Measurements from ENCODE around the gene SHISAL2B.
"Not testable (repeated sequence)": the region's sequence is repeated elsewhere in the genome, so short reads cannot be mapped to it uniquely, and the experiment has no call there.

SHISAL2B gene

DNA sequence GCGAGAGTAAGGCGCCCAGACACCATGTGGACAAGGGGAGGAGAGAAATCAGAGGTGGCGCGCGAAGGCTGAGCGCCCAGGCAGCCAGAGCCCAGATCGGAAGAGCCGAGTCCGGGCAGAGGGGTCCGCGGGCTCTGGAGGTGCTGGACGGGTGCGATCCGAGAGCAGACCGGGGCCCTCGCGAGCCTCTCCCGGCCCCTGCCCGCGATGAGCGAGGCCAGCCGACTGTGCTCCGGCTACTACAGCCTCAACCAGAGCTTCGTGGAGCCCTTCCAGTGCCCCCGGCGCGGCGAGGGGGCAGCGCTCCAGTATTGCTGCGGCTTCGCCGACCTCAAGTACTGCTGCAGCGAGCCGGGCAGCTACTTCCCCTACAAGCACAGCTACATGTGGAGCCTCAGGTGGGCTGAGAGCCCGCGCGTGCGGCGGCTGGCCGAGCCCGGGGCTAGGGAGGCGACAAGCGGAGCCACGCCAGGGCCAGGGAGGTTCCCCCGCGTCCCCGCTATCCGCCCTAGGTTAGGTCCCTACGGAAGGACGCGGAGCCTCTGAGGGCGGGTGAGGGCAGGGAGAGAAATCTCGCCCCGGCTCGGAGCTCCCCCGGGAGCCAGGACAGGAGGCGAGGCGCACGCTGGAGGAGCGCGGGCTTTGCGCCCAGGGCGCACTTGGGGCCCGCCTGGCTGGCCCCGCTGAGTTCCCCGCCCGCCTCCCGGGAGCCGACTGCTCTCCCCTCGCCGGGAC lies at the start of gene SHISAL2B:
SHISAL2B (plus strand) TSS at position 87 of the 735 bp plus-strand sequence; CDS start at position 208, 121 bp downstream.
- DNase-seq, result no peak

DNA sequence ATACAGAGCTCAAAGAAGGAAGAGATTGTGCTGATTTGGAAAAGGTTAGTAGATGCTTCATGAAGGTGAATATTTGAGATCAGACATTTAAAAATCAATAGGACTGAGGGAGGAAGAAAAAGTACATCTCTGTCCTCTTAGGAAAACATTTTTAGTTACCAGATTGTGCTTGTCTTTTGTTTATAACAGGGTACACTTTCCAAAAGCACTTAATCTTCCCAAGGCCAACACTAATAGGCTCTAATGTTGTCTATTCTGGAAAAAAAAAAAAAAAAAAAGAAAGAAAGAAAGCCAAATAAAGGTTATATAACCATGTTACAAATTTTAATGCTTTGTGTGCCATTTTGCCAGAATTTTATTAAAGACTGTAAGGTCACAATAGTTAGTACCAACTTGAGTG lies 45.5 kb upstream of the SHISAL2B start:
- DNase-seq, result no peak

- no peak for DNase-seq
These were observed 44.1 kb upstream of the SHISAL2B start for GRCh38 chr5:64646169-64646568.

DNA sequence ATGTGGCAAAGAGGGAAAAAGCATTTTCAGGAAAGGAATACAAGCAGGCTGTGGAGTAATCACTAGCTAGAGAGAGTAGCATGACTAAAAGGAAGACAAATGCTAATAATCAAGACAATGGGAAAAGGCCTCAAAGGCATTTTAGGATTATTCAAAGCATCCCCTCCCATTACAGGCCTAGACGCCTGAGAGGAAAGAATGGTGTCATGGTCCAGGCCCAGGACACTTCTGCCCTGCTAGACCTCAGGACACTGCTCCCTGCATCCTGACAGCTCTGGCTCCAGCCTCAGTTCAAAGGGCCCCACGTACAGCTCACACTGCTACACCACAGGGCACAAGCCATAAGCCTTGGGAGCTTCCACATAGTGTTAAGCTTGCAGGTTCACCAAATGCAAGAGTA lies 40.8 kb upstream of the SHISAL2B start:
- no peak for DNase-seq

DNA sequence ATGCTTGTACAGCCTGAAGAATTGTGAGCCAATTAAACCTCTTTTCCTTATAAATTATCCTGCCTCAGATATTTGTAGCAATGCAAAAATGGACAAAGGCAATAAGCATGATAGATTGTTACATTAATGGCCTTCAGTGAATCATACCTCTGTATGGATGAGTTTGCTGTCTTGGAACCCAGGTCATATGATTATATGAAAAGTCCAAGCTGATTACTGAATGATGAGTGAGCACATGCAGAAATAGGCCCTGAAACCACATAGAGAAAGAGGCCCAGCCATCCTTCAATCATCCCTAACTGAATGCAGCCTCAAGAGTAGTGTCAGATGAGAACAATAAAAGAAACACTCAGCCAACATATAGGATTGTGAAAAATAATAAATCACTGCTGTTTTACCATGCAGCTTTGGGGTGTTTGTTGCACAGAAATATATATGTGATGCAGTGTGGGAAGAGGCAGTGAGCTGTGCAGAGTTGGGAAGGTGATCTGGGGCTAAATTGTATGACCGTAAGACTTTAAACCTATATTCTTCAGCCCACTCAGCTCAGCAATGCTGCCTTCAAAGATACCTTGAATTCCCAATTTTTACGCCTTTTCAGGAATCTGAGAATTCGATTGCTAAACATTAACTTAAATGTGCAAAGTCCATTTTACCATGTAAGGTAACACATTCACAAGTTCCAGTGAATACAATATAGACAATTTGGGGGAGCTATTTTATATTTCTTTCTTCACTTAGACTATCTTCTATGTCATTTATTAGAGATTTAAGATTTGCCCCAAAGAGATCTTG lies 36.3 kb upstream of the SHISAL2B start:
- no peak for DNase-seq

GRCh38 chr5:64654561-64654938 lies 35.8 kb upstream of the SHISAL2B start:
- no peak for DNase-seq

DNA sequence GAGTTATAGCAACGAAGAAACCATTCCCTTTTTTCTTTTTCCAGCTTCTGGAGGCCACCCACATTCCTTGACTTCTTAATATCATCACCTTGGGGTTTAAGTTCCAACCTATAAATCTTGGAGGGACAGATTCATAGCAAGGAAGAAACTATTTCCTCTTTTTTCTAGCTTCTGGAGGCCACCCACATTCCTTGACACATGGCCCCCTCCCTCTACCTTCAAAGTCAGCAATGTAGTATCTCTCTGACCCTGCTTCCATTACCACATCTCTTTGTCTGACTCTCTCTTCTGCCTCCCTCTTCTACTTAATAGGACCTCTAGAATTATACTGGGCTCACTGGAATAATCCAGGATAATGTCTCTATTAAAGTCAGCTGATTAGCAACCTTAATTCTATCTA lies 34.7 kb upstream of the SHISAL2B start:
- DNase-seq, result no peak

GRCh38 chr5:64659289-64659688 lies 31.0 kb upstream of the SHISAL2B start:
- DNase-seq, result no peak

DNA sequence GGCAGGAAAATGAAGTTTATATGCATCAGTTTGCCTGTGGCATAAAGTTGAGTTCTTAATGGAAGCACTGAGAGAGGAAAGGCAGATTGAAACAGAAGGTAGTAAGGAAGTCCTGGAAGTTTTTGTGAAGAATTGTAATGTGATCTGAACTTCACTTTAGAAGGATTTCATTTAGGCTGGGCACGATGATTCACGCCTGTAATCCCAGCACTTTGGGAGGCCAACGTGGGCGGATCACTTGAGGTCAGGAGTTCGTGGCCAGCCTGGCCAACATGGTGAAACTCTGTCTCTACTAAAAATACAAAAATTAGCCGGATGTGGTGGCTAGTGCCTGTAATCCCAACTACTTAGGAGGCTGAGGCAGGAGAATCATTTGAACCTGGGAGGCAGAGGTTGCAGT lies 27.1 kb upstream of the SHISAL2B start:
- DNase-seq, result not testable (repeated sequence)

- no peak for DNase-seq
These were observed 25.1 kb upstream of the SHISAL2B start for GRCh38 chr5:64665243-64665642.

DNA sequence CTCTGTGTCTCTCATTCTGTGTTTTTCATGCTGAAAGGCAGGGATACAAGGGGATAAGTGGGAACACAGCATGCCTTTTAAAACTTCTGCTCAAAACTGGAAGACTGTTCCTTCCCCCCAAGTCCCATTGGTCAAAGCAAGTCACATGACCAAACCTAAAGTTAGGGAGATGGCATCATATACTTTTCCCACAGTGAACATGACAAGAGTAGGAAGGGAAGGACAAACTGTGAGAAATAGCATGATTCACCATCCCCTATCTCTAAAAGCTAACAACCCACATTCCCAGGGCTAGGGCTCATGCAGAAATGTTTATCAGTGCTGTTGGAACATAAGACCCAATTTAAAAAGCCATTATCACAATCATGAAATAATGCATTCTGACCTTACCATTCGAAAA lies 24.2 kb upstream of the SHISAL2B start:
- DNase-seq, result no peak

DNA sequence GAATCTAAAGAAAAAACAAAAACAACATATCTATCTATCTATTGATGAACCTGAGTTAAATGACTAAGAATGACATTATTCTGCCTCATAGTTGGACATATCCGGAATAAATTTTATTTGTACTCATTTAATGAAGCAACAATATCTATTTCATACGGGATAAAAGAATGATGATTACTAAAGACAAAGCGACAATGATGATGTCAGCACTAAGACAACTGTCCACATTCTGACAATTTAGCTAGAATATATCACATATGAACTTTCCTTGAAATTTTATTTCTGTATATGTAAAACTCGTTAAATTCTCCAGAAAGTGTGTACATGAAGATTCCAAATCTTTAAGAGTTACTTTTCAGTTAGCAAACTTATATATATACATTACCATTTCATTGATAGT lies 23.2 kb upstream of the SHISAL2B start:
- no peak for DNase-seq

GRCh38 chr5:64670277-64670676 lies 20.0 kb upstream of the SHISAL2B start:
- no peak for DNase-seq

DNA sequence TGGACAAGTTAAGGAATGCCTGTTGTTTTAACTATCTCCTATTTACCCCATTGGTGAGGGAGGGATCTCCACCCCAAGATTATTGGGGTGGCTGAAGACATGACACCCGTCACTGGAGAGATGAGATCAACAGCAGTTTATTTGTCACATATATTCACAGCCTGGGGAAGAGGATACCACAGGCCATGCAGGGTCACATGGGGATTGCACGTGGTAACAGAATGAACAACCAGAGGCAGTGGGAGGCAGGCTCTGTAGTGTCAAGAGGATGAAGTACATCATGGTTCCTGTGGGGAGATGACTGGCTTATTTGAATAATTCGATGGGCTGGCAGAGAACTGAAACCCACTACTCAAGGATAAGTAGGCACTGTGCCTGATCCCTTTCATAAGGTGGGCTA lies 18.6 kb upstream of the SHISAL2B start:
- no peak for DNase-seq

DNA sequence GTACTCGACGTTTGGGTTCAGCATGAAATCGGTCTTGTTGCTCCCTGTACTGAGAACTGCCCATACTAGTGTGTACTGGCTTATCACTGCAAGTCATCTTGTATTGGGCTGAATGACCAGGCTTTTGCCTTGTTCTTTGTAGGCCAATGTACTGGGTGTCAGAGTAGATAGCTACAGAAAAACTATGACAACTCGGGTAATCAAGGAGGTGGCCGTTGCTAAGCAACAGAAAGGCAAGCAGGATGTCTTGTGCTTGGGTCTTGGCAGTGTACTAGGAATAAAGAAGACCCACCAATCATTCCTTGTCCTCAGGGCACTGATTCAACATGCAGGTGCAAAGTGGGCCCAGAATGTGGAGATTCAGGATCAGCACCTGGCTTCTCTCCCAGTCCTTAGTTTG lies 11.9 kb upstream of the SHISAL2B start:
- no peak for DNase-seq

GRCh38 chr5:64680289-64680688 lies 10.0 kb upstream of the SHISAL2B start:
- no peak for DNase-seq

GRCh38 chr5:64682608-64683007 lies 7.7 kb upstream of the SHISAL2B start:
- no peak for DNase-seq

- no peak for DNase-seq
These were observed 4.4 kb upstream of the SHISAL2B start for GRCh38 chr5:64685866-64686265.

DNA sequence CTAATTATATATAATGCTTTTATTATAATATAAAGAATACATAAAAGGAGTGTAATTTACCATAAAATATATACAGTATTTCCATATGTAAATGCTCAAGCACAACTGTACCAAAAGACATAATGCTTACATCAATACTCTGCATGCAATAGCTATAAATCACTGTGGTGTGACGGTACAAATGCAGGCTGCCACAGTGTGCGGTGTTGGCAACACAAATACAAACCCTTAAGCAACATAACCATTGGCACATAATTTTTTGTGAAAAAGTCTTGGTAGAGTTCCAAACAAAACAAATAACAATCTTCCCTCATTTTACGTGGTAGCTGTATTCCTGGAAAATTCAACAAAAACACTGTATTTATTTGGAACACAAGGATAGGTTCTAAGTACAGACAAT lies 1.9 kb upstream of the SHISAL2B start:
- DNase-seq, result no peak

GRCh38 chr5:64688965-64689364 lies 1.3 kb upstream of the SHISAL2B start:
- DNase-seq, result no peak

DNA sequence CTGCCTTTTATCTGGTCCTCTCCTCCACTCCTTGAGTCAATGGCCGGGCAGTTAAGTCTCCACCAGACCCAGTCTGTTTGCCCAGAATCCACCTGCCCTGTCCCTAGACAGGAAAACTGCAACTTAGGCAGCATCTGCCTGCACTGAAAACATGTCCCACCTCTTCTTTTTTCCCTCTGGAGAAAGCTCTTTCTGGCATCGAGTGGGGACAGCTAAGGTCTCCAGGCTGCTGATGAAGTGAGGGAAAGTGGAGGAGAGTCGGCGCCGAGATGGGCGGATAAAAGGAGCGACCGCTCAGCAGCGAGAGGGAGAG lies 243 bp upstream of the SHISAL2B start:
- DNase-seq, result no peak

DNA sequence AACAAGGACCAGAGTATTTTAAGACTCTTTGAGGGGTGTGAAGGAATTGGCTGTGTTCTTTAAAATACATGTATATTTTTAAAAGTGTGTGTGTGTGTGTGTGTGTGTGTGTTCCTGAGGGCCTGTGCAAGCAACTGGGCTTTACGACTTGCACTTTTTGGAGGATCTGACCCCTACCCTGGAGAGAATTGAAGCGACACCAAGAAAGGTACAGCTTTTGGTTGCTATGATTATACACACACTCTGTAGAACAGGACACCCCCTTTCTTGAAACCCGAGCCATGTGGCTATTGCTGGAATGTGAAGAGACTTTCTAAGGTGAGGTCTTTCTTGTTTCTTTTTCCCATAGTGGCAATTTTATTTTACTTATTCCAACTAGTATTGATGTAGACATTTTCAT lies 988 bp downstream of the SHISAL2B start:
- DNase-seq, result no peak

DNA sequence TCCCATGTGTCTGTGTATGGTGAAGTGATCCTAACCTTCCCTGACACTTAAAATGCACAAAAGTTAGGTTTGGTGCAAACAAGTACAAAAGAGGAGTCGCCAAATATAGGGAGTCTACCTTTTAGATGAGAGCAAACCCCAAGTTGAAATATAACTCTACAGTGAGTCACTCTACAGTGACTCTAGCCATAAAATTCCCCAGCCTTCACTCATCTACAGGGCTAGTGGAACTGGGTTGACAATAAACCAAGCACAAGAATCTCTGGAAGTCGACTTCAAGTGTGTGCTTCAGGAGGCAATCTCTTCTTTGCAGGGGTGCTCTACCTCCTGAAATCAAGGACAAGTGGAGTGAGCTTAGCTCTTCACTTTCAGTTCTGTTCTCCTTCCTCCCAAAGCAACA lies 3.3 kb downstream of the SHISAL2B start:
- no peak for DNase-seq

DNA sequence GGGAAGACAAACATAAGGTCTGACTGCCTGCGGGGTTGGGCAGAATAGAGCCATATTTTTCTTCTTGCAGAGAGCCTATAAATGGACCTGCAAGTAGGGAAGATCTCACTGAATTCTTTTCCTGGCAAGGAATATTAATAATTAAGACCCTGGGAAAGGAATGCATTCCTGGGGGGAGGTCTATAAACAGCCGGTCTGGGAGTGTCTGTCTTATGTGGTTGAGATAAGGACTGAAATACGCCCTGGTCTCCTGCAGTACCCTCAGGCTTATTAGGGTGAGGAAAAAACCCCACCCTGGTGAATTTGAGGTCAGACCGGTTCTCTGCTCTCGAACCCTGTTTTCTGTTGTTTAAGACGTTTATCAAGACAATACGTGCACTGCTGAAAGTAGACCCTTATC lies 6.1 kb downstream of the SHISAL2B start:
- DNase-seq, result not testable (repeated sequence)

GRCh38 chr5:64700765-64701164 lies 10.5 kb downstream of the SHISAL2B start:
- no peak for DNase-seq
